ENCODE results near the gene ABCA2.

DNA sequence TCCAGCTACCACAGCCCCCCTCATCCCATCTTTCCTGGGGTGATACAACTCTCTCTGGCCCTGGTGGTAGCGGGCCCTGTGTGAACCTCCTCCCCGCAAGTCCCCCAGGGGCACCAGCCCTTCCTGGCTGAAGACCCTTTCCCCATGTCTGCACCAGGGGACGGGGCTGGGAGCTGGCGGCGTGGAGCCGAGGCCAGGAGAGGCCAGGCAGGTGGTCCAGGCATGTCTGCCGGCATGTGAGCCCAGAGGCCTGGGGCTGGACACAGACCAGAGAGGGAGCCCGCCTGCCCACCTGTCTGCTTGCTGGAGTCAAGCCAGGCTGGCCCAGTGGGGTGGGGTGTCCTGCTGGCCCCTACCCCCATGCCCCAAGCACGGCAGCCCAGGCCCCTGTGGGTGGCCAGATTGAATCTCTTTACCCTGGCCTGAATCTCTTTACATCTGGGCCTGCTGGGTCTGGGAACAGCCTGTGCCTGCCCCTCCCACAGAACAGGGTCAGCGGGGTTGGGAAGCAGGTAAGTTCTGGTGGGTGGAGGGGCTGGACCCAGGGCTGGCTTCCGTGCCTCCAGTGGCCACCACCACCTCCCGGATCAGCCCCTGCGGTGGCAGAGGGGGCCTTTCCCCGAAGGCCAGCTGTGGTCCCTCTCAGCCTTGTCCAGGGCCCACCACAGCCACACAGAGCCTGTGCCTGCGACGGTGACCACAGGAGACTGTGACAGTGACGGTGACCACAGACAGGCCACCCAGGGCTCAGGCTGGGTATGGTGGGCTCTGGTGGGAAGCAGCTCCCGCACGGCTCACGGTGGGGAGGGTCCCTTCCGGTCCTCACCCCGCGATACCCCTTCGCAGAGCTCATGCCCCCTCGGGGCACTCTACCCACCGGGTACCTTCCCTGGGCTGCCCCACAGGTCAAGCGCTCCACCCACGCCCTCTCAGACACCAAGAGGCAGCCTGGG is 68.9 kb downstream of the ABCA2 start:
- TF ChIP-seq, protein P1, sequence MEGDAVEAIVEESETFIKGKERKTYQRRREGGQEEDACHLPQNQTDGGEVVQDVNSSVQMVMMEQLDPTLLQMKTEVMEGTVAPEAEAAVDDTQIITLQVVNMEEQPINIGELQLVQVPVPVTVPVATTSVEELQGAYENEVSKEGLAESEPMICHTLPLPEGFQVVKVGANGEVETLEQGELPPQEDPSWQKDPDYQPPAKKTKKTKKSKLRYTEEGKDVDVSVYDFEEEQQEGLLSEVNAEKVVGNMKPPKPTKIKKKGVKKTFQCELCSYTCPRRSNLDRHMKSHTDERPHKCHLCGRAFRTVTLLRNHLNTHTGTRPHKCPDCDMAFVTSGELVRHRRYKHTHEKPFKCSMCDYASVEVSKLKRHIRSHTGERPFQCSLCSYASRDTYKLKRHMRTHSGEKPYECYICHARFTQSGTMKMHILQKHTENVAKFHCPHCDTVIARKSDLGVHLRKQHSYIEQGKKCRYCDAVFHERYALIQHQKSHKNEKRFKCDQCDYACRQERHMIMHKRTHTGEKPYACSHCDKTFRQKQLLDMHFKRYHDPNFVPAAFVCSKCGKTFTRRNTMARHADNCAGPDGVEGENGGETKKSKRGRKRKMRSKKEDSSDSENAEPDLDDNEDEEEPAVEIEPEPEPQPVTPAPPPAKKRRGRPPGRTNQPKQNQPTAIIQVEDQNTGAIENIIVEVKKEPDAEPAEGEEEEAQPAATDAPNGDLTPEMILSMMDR (IDR thresholded peaks at IDR 0.05) = no peak
- no peak for TF ChIP-seq EP300 (IDR thresholded peaks at IDR 0.05)
- no peak for TF ChIP-seq POLR2AphosphoS5 (IDR thresholded peaks at IDR 0.05)
